ENCODE measurements around the gene TCFL5. TPM values are rescaled to one million over a fixed set of nuclear protein-coding genes. Genes with fewer than 3 reads are reported as not detected.
A peak's percentile ranks its signal among the peaks of the same experiment; 100 is the strongest.

TCFL5 gene
- total and polyA plus RNA-seq, 12 donors: 3.5 to 12.0 (median 5.5) TPM

DNA sequence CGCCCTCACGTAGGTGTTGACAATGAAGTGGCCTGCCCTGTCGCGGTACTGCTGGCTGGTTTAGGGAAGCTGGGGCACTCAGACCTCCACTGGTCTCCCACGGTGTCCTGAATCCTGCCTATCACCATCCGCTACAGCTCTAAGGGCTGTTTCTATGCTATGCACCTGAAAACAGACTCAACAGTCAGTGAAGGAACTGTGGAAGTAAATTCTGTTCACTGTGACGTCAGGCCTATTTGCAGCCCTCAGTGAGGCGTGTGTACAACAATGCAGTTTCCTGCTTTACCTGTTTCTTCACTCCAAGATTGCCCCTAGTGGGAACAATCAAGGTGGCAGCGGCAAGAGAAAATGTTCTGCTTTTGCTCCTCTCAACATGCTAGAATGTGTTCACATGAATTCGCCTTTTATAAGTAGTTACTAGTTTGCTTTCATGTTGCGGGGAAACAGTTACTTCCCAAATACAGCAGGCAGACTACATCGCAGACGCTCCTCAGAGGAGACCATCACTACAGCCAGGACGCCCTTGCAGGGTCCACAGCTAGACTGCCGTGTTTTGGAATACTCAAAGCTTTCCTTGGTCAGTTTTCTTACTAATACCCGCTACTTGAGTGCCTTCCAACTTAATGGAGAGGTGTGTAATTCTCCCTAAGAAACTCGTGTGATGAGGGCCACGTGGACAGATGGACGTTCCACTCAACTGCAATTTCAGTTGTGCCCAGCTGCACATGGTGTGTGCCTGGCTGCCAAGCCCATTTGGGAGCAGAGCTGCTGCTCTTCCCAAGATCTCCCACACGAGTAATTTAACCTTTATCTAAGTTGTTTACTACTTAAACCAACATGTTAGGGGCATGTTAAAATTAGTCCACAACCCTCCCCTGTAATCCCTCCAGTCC, 39.3 kb upstream of the TCFL5 start:
- H3K4me3 ChIP-seq: no peak overlapping the region
- WGBS, 4 donors: 59 to 65% (median 61%) methylated on average over 20 of the region's 20 CpGs
- no peak for DNase-seq
- H3K27ac ChIP-seq: peak overlapping the region in 2 of 5 donors; percentile 15 to 47
- intact Hi-C loops (cut with DNase I): no loop called here
- H3K27me3 ChIP-seq: no peaks in the 10 kb centered on the region
- TF ChIP-seq, protein P1, sequence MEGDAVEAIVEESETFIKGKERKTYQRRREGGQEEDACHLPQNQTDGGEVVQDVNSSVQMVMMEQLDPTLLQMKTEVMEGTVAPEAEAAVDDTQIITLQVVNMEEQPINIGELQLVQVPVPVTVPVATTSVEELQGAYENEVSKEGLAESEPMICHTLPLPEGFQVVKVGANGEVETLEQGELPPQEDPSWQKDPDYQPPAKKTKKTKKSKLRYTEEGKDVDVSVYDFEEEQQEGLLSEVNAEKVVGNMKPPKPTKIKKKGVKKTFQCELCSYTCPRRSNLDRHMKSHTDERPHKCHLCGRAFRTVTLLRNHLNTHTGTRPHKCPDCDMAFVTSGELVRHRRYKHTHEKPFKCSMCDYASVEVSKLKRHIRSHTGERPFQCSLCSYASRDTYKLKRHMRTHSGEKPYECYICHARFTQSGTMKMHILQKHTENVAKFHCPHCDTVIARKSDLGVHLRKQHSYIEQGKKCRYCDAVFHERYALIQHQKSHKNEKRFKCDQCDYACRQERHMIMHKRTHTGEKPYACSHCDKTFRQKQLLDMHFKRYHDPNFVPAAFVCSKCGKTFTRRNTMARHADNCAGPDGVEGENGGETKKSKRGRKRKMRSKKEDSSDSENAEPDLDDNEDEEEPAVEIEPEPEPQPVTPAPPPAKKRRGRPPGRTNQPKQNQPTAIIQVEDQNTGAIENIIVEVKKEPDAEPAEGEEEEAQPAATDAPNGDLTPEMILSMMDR (IDR thresholded peaks at IDR 0.05): no peak
- TF ChIP-seq POLR2A (IDR thresholded peaks at IDR 0.05): no peak
- peaks cover 0 to 59% of the 10 kb centered on the region in 2 donors for H3K36me3 ChIP-seq (replicated peaks in 1 of 2)
- H3K9me3 ChIP-seq (replicated peaks in 1 of 3): no peaks in the 10 kb centered on the region
- peaks cover 0 to 18% of the 10 kb centered on the region in 2 donors for H3K4me1 ChIP-seq (replicated peaks in 1 of 2)

DNA sequence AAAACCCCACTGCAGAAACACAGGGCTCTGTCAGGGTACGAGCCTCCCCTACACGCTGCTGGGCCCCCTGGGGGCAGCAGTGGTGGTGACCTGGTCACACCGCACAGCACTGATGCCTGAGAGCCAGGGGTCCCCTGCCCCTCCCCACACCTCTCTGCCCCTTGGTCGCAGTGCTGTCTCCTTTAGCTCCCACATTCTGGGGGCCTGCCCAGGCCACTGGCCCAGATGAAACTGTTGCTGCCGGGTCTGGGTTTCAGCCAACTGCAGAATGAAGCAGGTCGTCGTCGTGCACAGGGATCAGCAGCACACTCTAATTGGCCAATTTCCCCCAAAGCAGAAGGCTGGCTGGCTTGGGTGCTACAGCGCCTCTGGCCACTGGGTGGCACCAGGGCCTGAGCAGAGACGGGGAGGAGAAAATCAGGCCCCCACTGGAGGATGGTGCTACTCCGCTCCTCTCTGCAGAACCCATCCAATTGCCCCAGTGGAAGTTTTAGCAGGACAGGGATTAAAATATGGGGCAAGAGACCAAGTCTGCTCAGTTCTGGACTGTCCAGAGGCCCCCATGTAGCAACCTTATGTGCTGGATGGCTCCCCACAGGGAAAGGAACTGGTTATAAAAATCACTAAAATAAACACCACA, 38.5 kb upstream of the TCFL5 start:
- Histone ChIP-seq H3K27me3 (no peaks in the 10 kb centered on the region), H3K27ac (peak overlapping the region in 2 of 5 donors; percentile 15 to 47), H3K36me3 (replicated peaks in 1 of 2) (peaks cover 0 to 59% of the 10 kb centered on the region in 2 donors), H3K9me3 (replicated peaks in 1 of 3) (no peaks in the 10 kb centered on the region), H3K4me1 (replicated peaks in 1 of 2) (peaks cover 0 to 18% of the 10 kb centered on the region in 2 donors), H3K4me3 (no peak overlapping the region)
- no peak for TF ChIP-seq POLR2A (IDR thresholded peaks at IDR 0.05)
- TF ChIP-seq, protein P1 (IDR thresholded peaks at IDR 0.05): peak; percentile 82 to 94 (median 90)
- intact Hi-C loops (cut with DNase I): no loop called here
- WGBS, 4 donors: 2 to 3% (median 3%) methylated on average over 8 to 11 of the region's 11 CpGs
- peak; percentile 73 to 91 (median 82) for DNase-seq

DNA sequence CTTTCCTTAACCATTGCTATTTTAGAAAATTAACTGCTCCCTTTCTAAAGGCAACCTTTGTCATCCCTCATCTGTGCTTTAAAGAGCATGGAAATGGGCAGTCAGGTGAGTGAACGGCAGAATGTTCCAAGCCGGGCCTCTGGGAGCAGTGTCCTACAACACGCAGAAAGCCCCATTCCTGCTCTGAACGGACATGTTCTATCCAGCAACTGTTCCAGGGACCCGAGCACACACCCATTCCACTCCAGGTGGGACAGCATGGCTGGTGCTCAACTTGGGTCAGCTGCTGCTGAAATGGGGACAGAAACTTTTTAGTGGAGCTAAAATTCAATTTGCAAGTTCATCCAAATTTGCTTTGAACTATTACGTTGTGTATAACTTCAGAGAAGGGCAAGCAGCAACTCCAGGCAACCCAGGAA, 38.0 kb upstream of the TCFL5 start:
- DNase-seq: peak in 2 of 7 donors; percentile 32 to 47
- Histone ChIP-seq H3K4me1 (replicated peaks in 1 of 2) (peaks cover 0 to 18% of the 10 kb centered on the region in 2 donors), H3K27ac (no peak overlapping the region), H3K27me3 (no peaks in the 10 kb centered on the region), H3K4me3 (no peak overlapping the region), H3K9me3 (replicated peaks in 1 of 3) (no peaks in the 10 kb centered on the region), H3K36me3 (replicated peaks in 1 of 2) (peaks cover 0 to 58% of the 10 kb centered on the region in 2 donors)
- TF ChIP-seq, protein P1 (IDR thresholded peaks at IDR 0.05): peak in 1 of 6 experiments; percentile 23
- no peak for TF ChIP-seq POLR2A (IDR thresholded peaks at IDR 0.05)
- WGBS, 4 donors: 2 to 9% (median 6%) methylated on average over 6 of the region's 6 CpGs
- intact Hi-C loops (cut with DNase I): loop anchor here in 1 of 2 donors (10.0 kb wide), 1 partner anchor 105 kb away; the partner anchor contains the start of gene BHLHE23

All from adrenal gland (tissue), 12 donors.